CD14-positive monocyte (primary cell): ENCODE data around the gene SPEM2. TPM values are rescaled to one million over a fixed set of nuclear protein-coding genes. Genes with fewer than 3 reads are reported as not detected.

Experiments
- DNase-seq, 3 donors: peaks; one replicate each; pipeline ENCODE4 v3.0.0-alpha.2; 2011 to 2022
- H2AFZ ChIP-seq: 2 replicates; pipeline ENCODE4 v1.6.0; 2012; ENCODE audit warnings: mild to moderate bottlenecking, low read depth, low read length, inconsistent platforms; ENCODE audit not compliant: insufficient read depth, poor library complexity, severe bottlenecking
- H3K27ac ChIP-seq, 2 donors: 1 replicate in 1 of 2; 2 replicates in 1 of 2; pipeline ENCODE4 v1.5.1; 2012 to 2013; ENCODE audit warnings: low read length in 2 of 2, control low read depth in 1 of 2, inconsistent platforms in 1 of 2, low read depth in 1 of 2, mild to moderate bottlenecking in 1 of 2
- H3K27me3 ChIP-seq, 2 donors: one replicate each; pipeline versions ENCODE4 v1.6.0 to v1.6.1; 2011 to 2013; ENCODE audit warnings: low read length in 2 of 2; ENCODE audit not compliant: control insufficient read depth in 2 of 2, insufficient read depth in 2 of 2
- H3K36me3 ChIP-seq, 2 donors: replicated peaks in 1 of 2; 1 replicate in 1 of 2; 2 replicates in 1 of 2; pipeline versions ENCODE4 v1.5.1 to v1.6.1; 2012 to 2013; ENCODE audit warnings: low read length in 2 of 2, control low read depth in 1 of 2, inconsistent platforms in 1 of 2, mild to moderate bottlenecking in 1 of 2; ENCODE audit not compliant: insufficient read depth in 2 of 2, control insufficient read depth in 1 of 2
- H3K4me1 ChIP-seq, 2 donors: 1 replicate in 1 of 2; 2 replicates in 1 of 2; pipeline versions ENCODE4 v1.5.1 to v1.6.1; 2012 to 2013; ENCODE audit warnings: low read length in 2 of 2, control low read depth in 1 of 2, inconsistent platforms in 1 of 2, mild to moderate bottlenecking in 1 of 2, moderate library complexity in 1 of 2; ENCODE audit not compliant: insufficient read depth in 2 of 2, control insufficient read depth in 1 of 2
- H3K4me2 ChIP-seq: replicated peaks from 2 replicates; pipeline ENCODE3; 2012; ENCODE audit warnings: low read length, moderate library complexity, mild to moderate bottlenecking; ENCODE audit not compliant: poor library complexity, severe bottlenecking; ENCODE audit errors: extremely low read depth
- H3K4me3 ChIP-seq, 3 experiments: fragments of 200-600 bp in 1 of 3; sonication (generic) in 1 of 3; replicated peaks in 1 of 3; 1 replicate in 2 of 3; 2 replicates in 1 of 3; pipeline ENCODE4 v1.5.1; 2011 to 2013; ENCODE audit warnings: low read length in 3 of 3, mild to moderate bottlenecking in 3 of 3, control low read depth in 2 of 3, low read depth in 2 of 3, inconsistent platforms in 1 of 3, moderate library complexity in 1 of 3
- H3K79me2 ChIP-seq: 2 replicates; pipeline ENCODE4 v1.6.0; 2012; ENCODE audit warnings: mild to moderate bottlenecking, control low read depth, inconsistent platforms, low read length, moderate library complexity; ENCODE audit not compliant: insufficient read depth
- H3K9ac ChIP-seq: 2 replicates; pipeline ENCODE4 v1.6.0; 2017; ENCODE audit warnings: low read length, mild to moderate bottlenecking; ENCODE audit not compliant: insufficient read depth, poor library complexity, severe bottlenecking
- H3K9me3 ChIP-seq, 2 donors: replicated peaks in 1 of 2; 1 replicate in 1 of 2; 2 replicates in 1 of 2; pipeline versions ENCODE4 v1.5.1 to v1.6.1; 2012 to 2013; ENCODE audit warnings: low read length in 2 of 2, control low read depth in 1 of 2; ENCODE audit not compliant: control insufficient read depth in 1 of 2, insufficient read depth in 1 of 2
- H4K20me1 ChIP-seq: 2 replicates; pipeline ENCODE4 v1.6.0; 2012; ENCODE audit warnings: mild to moderate bottlenecking, low read length, control low read depth, moderate library complexity; ENCODE audit not compliant: insufficient read depth
- H3K27ac Mint-ChIP-seq, 7 donors: one replicate each; pipeline ENCODE4 v1.8.0; 2020; ENCODE audit warnings: mild to moderate bottlenecking in 7 of 7, mixed read lengths in 7 of 7, moderate library complexity in 6 of 7, inconsistent platforms in 2 of 7
- H3K27me3 Mint-ChIP-seq, 3 donors: one replicate each; pipeline ENCODE4 v1.8.0; 2021 to 2022; ENCODE audit warnings: low read depth in 3 of 3, mild to moderate bottlenecking in 3 of 3, mixed read lengths in 3 of 3, moderate library complexity in 3 of 3, inconsistent platforms in 1 of 3
- H3K36me3 Mint-ChIP-seq, 2 donors: one replicate each; pipeline ENCODE4 v1.8.0; 2020; ENCODE audit warnings: mixed read lengths in 2 of 2, inconsistent platforms in 1 of 2, mild to moderate bottlenecking in 1 of 2
- H3K4me1 Mint-ChIP-seq: one replicate; pipeline ENCODE4 v1.8.0; 2020; ENCODE audit warnings: mild to moderate bottlenecking, mixed read lengths
- H3K4me3 Mint-ChIP-seq, 2 donors: one replicate each; pipeline ENCODE4 v1.8.0; 2020; ENCODE audit warnings: mild to moderate bottlenecking in 2 of 2, mixed read lengths in 2 of 2, moderate library complexity in 1 of 2
- H3K9me3 Mint-ChIP-seq, 7 donors: one replicate each; pipeline ENCODE4 v1.8.0; 2020 to 2022; ENCODE audit warnings: mixed read lengths in 7 of 7, mild to moderate bottlenecking in 6 of 7, moderate library complexity in 6 of 7, inconsistent platforms in 2 of 7
- CTCF ChIP-seq: fragments of 200-600 bp; IDR thresholded peaks from one replicate; pipeline ENCODE4 v1.8.0; 2022; ENCODE audit warnings: antibody characterized with exemption, mild to moderate bottlenecking
- WGBS: methylation state at CpG from one replicate; pipeline ENCODE4 v1.1.5; 2013; ENCODE audit warnings: missing lambda C conversion rate; ENCODE audit not compliant: insufficient coverage; 5-methylcytosine and 5-hydroxymethylcytosine counted together
- intact Hi-C, 2 donors: fragments of 100-400 bp; cut with micrococcal nuclease; formaldehyde crosslinking; loops; one replicate each; pipeline versions ENCODE4 v1.15.0 to v1.15.1; 2023
- polyA plus RNA-seq, 3 donors: library from polyadenylated mRNA; depleted of rRNA in 1 of 3; unstranded in 2 of 3; stranded (reverse) in 1 of 3; fragments of 300-500 nt in 2 of 3; fragments of >200 nt in 1 of 3; fragmentation: Illumina TruSeq in 2 of 3; gene quantifications; 1 replicate in 2 of 3; 2 replicates in 1 of 3; pipeline ENCODE4 v1.2.3, GENCODE V29; 2012 to 2021

Gene SPEM2
- polyA plus RNA-seq, 3 donors = not detected

GRCh38 chr17:7403977-7404736 lies 21.3 kb upstream of the SPEM2 start, which contains the start of gene TMEM256:
TSS of gene TMEM256 (minus strand) at chr17:7404097. CDS start at chr17:7404084, 13 bp downstream.
- Mint-ChIP-seq H3K27ac (peak within 1 kb of the TSS; percentile 88 to 99 (median 97)), H3K36me3 (peaks cover 5% of the 10 kb centered on the region in 2 donors), H3K9me3 (peaks cover 0 to 8% (median 1%) of the 10 kb centered on the region in 7 donors), H3K4me3 (peak within 1 kb of the TSS; percentile 86 to 95), H3K27me3 (peaks cover 33 to 41% (median 34%) of the 10 kb centered on the region in 3 donors), H3K4me1 (peaks cover 21% of the 10 kb centered on the region)
- Histone ChIP-seq H3K36me3 (no peaks in the 10 kb centered on the region), H3K79me2 (peaks cover 3% of the 10 kb centered on the region), H3K9ac (peak within 1 kb of the TSS; percentile 62), H3K27ac (peak within 1 kb of the TSS; percentile 59 to 70), H3K4me1 (peaks cover 13 to 24% of the 10 kb centered on the region in 2 donors), H4K20me1 (no peaks in the 10 kb centered on the region), H3K4me2 (peak within 1 kb of the TSS; percentile 92), H3K9me3 (no peaks in the 10 kb centered on the region), H3K27me3 (peaks cover 4 to 33% of the 10 kb centered on the region in 2 donors), H2AFZ (peak within 1 kb of the TSS; percentile 90), H3K4me3 (peak within 1 kb of the TSS; percentile 57 to 86 (median 62))
- intact Hi-C loops = loop anchor here in 1 of 2 donors (1.0 to 10.0 kb wide), 5 partner anchors 32 to 189 kb away; partner anchors contain the start of genes ACADVL, CTDNEP1, DLG4 and ELP5
- DNase-seq = peak; percentile 98
- WGBS = under 1% methylated on average over 26 of the region's 49 CpGs
- no peak for TF ChIP-seq CTCF

- H3K4me3 ChIP-seq = peak overlapping the region; percentile 57 to 86 (median 59)
- peak overlapping the region; percentile 90 for H2AFZ ChIP-seq
- peak in 2 of 3 donors; percentile 41 to 59 for DNase-seq
- H4K20me1 ChIP-seq = no peaks in the 10 kb centered on the region
- Mint-ChIP-seq H3K27ac (peak overlapping the region in 5 of 7 donors; percentile 50 to 99 (median 97)), H3K4me1 (peaks cover 21% of the 10 kb centered on the region), H3K36me3 (peaks cover 5% of the 10 kb centered on the region in 2 donors), H3K4me3 (peak overlapping the region; percentile 86 to 95), H3K27me3 (peaks cover 34 to 46% (median 40%) of the 10 kb centered on the region in 3 donors), H3K9me3 (peaks cover 0 to 8% (median 3%) of the 10 kb centered on the region in 7 donors)
- intact Hi-C loops = loop anchor here in 1 of 2 donors (1.0 to 10.0 kb wide), 4 partner anchors 31 to 190 kb away; partner anchors contain the start of genes ACADVL, CTDNEP1, DLG4 and ELP5
- peaks cover 4 to 37% of the 10 kb centered on the region in 2 donors for H3K27me3 ChIP-seq
- peak overlapping the region in 1 of 2 donors; percentile 70 for H3K27ac ChIP-seq
- peak overlapping the region; percentile 92 for H3K4me2 ChIP-seq
- H3K4me1 ChIP-seq = peaks cover 13 to 24% of the 10 kb centered on the region in 2 donors
- under 1% methylated on average over 53 of the region's 65 CpGs for WGBS
- no peaks in the 10 kb centered on the region for H3K36me3 ChIP-seq
- no peak for TF ChIP-seq CTCF
- H3K9ac ChIP-seq = peak overlapping the region; percentile 62
- peaks cover 3% of the 10 kb centered on the region for H3K79me2 ChIP-seq
- H3K9me3 ChIP-seq = no peaks in the 10 kb centered on the region
Observed at GRCh38 chr17:7404737-7405349, 20.6 kb upstream of the SPEM2 start.
